Spinal cord (tissue), 10 donors: Measurements from ENCODE around the gene CCR3. TPM values are rescaled to one million over a fixed set of nuclear protein-coding genes. Genes with fewer than 3 reads are reported as not detected.

Experiments used
- DNase-seq, 6 donors: peaks; one replicate each; pipeline versions ENCODE4 v3.0.0 to v3.0.0-alpha.2; 2013 to 2015; ENCODE audit warnings: low spot score in 6 of 6, low read depth in 4 of 6
- H3K27ac ChIP-seq: one replicate; pipeline ENCODE4 v1.5.1; 2013; ENCODE audit warnings: low read depth, low read length, control low read depth
- H3K27me3 ChIP-seq: one replicate; pipeline ENCODE4 v1.6.1; 2013; ENCODE audit warnings: low read length; ENCODE audit not compliant: control insufficient read depth, insufficient read depth
- H3K36me3 ChIP-seq: one replicate; pipeline ENCODE4 v1.6.1; 2013; ENCODE audit warnings: low read length; ENCODE audit not compliant: control insufficient read depth, insufficient read depth
- H3K4me1 ChIP-seq: one replicate; pipeline ENCODE4 v1.6.1; 2013; ENCODE audit warnings: low read length; ENCODE audit not compliant: control insufficient read depth, insufficient read depth
- H3K4me3 ChIP-seq: one replicate; pipeline ENCODE4 v1.5.1; 2013; ENCODE audit warnings: low read depth, low read length, control low read depth
- H3K9me3 ChIP-seq: one replicate; pipeline ENCODE4 v1.6.1; 2013; ENCODE audit warnings: low read length; ENCODE audit not compliant: control insufficient read depth, insufficient read depth
- WGBS: methylation state at CpG from one replicate; pipeline ENCODE4 v1.1.5; 2013; ENCODE audit warnings: missing lambda C conversion rate; ENCODE audit not compliant: insufficient coverage; 5-methylcytosine and 5-hydroxymethylcytosine counted together
- polyA plus RNA-seq, 2 donors: library from polyadenylated mRNA; unstranded; fragments of 120-200 nt; gene quantifications; one replicate each; pipeline ENCODE4 v1.2.1, GENCODE V29; 2013; ENCODE audit not compliant: insufficient read length in 2 of 2
- total RNA-seq, 2 donors: library from RNA; depleted of rRNA in 1 of 2; stranded (reverse); fragments of 120-200 nt in 1 of 2; fragments of >200 nt in 1 of 2; gene quantifications; one replicate each; pipeline versions ENCODE4 v1.2.3 to v1.2.4, GENCODE V29; 2013 to 2014
- donor health status: healthy.

CCR3 gene
- total and polyA plus RNA-seq, 4 donors, result 0.20 TPM; not detected in 3

DNA sequence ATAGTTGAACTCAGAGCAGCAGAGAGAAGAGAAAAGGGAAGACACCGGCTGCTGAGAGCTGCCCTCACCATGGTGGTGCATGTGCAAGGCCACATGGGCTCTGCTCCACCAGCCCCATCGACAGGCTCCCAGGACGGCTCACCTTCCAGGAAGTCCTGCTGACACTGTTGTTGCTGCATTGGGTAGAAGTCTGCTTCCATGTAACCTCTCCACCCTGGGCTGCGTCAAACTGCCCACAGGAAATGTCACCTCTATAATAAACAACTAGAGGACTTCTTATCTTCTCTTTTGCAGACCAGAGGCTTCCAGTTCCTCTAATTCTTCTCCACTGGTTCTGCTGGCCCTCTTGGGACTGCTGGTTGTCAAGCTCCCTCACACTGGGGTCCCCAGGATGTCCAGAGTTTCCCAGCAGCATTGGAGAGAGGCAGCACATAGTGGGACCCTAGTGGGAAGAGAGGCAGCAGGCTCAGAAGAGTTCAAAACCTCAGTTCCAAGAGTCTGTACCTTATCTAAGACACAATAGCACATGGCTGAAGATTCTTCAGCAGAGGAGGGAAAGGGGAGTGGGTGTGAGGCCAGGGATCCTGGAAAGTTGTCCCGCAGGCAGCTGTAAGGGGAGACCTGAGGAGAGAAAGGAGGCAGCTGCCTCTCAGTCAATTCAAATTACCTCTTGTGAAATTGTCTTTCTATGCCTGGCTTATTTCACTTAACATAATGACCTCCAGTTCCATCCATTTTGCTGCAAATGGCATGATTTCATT is 5.8 kb upstream of the CCR3 start:
- Histone ChIP-seq H3K27me3 (no peaks in the 10 kb centered on the region), H3K4me3 (no peak overlapping the region), H3K27ac (no peak overlapping the region), H3K36me3 (no peaks in the 10 kb centered on the region), H3K9me3 (no peaks in the 10 kb centered on the region), H3K4me1 (no peaks in the 10 kb centered on the region)
- no peak for DNase-seq
- 94% methylated on average over 3 of the region's 5 CpGs for WGBS

DNA sequence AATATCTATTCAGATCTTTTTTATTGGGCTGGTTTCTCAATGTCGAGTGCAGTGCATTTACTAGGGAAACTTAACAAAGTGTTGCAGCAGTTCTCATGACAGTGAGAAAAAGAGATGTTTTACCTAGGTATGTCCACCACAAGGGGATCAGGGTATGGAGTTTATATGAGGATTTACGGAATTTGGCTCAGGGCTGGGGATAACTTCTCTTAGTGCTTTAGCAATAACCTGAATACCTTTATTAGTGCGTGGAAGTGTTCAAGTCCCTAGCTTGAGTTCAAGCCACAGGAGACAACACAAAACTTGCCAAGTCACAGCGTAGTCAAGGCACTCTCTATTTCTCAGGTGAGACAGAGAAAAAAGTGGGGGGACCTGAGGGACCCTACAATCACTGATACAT is 3.9 kb upstream of the CCR3 start:
- no peaks in the 10 kb centered on the region for H3K4me1 ChIP-seq
- no peak for DNase-seq
- no peak overlapping the region for H3K4me3 ChIP-seq
- H3K36me3 ChIP-seq, result no peaks in the 10 kb centered on the region
- no peaks in the 10 kb centered on the region for H3K27me3 ChIP-seq
- WGBS, result 100% methylated on average over 2 of the region's 4 CpGs
- H3K27ac ChIP-seq, result no peak overlapping the region
- no peaks in the 10 kb centered on the region for H3K9me3 ChIP-seq

GRCh38 chr3:46239301-46239938 is 2.8 kb upstream of the CCR3 start:
- no peak for DNase-seq
- WGBS, result no CpG with 5 or more reads among the region's 3 CpGs
- Histone ChIP-seq H3K9me3 (no peaks in the 10 kb centered on the region), H3K27me3 (no peaks in the 10 kb centered on the region), H3K36me3 (no peaks in the 10 kb centered on the region), H3K4me1 (no peaks in the 10 kb centered on the region), H3K27ac (no peak overlapping the region), H3K4me3 (no peak overlapping the region)

DNA sequence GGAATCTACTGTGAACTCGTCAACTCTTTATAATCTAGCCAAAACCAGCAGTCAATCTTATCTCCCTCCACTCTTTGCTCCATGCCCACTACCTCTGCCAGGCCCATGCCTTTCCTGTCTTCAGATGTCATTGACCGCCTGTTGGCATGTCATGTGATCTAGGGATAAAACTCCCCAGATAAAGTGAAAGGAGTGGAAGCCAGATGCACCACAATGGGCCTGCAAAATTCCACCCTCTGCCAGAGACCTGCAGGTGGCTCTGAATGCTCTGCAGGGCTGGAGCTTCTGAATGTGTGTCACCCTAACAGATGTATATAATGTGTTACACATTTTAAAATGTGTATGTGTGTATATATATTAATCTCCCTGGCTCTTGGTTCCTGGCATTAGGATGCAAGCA is 2.3 kb upstream of the CCR3 start:
- no peak overlapping the region for H3K27ac ChIP-seq
- no peaks in the 10 kb centered on the region for H3K36me3 ChIP-seq
- WGBS, result 90% methylated on average over 1 of the region's 2 CpGs
- no peaks in the 10 kb centered on the region for H3K9me3 ChIP-seq
- no peak overlapping the region for H3K4me3 ChIP-seq
- DNase-seq, result no peak
- no peaks in the 10 kb centered on the region for H3K4me1 ChIP-seq
- H3K27me3 ChIP-seq, result no peaks in the 10 kb centered on the region

GRCh38 chr3:46243560-46243959 is 1.3 kb downstream of the CCR3 start:
- H3K36me3 ChIP-seq, result no peaks in the 10 kb centered on the region
- H3K27me3 ChIP-seq, result no peaks in the 10 kb centered on the region
- 100% methylated on average over 2 of the region's 2 CpGs for WGBS
- H3K4me1 ChIP-seq, result no peaks in the 10 kb centered on the region
- H3K4me3 ChIP-seq, result no peak overlapping the region
- no peak for DNase-seq
- H3K9me3 ChIP-seq, result no peaks in the 10 kb centered on the region
- H3K27ac ChIP-seq, result no peak overlapping the region

DNA sequence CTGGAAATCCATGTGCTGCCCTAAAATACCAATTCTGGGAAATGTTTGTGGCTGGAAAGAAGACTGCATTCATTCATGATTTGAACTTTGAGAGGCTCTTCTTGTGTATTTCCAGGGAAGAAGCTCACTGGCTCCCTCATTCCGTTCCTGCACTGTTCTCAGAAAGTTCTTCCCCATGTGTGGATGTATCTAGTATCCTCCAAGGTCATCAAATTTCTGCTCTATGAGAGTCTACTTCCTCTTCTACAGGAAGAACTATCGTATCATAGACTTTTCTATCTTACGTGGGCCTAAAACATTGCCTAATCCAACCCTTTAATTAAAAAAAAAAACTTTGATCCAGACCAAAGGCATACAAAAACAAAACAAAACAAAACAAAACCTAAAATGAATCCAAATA is 2.9 kb downstream of the CCR3 start:
- H3K27ac ChIP-seq, result no peak overlapping the region
- no peaks in the 10 kb centered on the region for H3K4me1 ChIP-seq
- H3K27me3 ChIP-seq, result no peaks in the 10 kb centered on the region
- no peaks in the 10 kb centered on the region for H3K9me3 ChIP-seq
- WGBS, result 100% methylated on average over 1 of the region's 3 CpGs
- no peak for DNase-seq
- H3K4me3 ChIP-seq, result no peak overlapping the region
- no peaks in the 10 kb centered on the region for H3K36me3 ChIP-seq

DNA sequence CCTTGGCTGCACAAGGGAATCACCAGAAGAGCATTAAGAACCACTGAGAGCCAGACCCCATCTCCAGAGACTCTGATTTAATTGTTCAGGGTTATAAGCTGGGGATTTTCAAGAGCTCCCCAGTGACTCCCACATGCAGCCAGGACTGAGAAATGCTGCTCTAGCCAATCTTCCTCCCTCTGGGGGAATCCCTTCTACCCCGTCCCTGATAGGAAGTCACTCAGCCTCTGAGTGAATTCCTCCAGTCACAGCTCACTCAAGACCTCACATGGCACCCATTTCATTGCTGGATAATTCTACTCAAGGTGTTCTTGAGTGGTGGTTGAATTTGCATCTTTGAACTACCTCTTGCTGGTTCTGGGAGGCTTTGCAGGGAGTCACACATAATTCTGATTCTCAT is 10.7 kb downstream of the CCR3 start:
- Histone ChIP-seq H3K4me1 (no peaks in the 10 kb centered on the region), H3K9me3 (no peaks in the 10 kb centered on the region), H3K27me3 (no peaks in the 10 kb centered on the region), H3K36me3 (no peaks in the 10 kb centered on the region), H3K27ac (no peak overlapping the region), H3K4me3 (no peak overlapping the region)
- DNase-seq, result no peak
- WGBS, result no CpG with 5 or more reads among the region's 1 CpG

- Histone ChIP-seq H3K36me3 (no peaks in the 10 kb centered on the region), H3K27me3 (no peaks in the 10 kb centered on the region), H3K4me3 (no peak overlapping the region), H3K4me1 (no peaks in the 10 kb centered on the region), H3K27ac (no peak overlapping the region), H3K9me3 (no peaks in the 10 kb centered on the region)
- no CpG with 5 or more reads among the region's 2 CpGs for WGBS
- DNase-seq, result no peak
Measured at GRCh38 chr3:46258525-46258924, 16.3 kb downstream of the CCR3 start.

DNA sequence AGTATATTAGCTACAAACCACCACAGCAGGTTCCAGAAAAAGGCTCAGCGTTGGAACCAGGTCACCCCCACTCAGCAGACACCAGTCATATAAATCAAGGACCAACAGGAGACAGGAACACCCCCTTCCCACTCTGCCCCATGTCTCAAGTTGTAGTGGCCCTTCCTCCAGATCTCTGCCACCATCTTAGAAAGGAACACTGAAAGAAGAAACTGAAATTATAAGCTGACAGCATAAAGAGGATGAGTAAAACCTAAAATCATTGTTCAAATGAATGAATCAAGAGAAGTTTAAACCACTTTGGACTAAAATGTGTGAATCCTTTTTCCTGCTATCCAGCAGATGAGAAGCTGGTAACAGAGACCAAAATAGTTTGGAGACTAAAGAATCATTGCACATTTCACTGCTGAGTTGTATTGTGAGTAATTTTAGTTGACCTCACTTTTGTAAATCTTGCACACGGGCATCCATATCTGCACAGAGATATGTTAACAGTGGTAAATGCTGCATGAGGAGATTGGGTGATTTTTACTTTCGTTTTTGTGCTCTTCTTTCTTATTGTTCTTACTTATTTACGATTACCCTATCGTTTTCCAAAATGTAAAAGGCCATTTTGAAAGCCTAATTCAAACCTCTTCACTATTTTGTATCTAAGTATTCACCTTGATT is 19.8 kb downstream of the CCR3 start:
- no peaks in the 10 kb centered on the region for H3K27me3 ChIP-seq
- no peaks in the 10 kb centered on the region for H3K9me3 ChIP-seq
- H3K27ac ChIP-seq, result no peak overlapping the region
- H3K36me3 ChIP-seq, result no peaks in the 10 kb centered on the region
- 67% methylated on average over 1 of the region's 5 CpGs for WGBS
- H3K4me1 ChIP-seq, result no peaks in the 10 kb centered on the region
- no peak overlapping the region for H3K4me3 ChIP-seq
- DNase-seq, result no peak

GRCh38 chr3:46264002-46264401 is 21.7 kb downstream of the CCR3 start:
- Histone ChIP-seq H3K4me3 (no peak overlapping the region), H3K9me3 (no peaks in the 10 kb centered on the region), H3K36me3 (no peaks in the 10 kb centered on the region), H3K27ac (no peak overlapping the region), H3K4me1 (no peaks in the 10 kb centered on the region), H3K27me3 (no peaks in the 10 kb centered on the region)
- no peak for DNase-seq
- 50% methylated on average over 1 of the region's 1 CpG for WGBS
